ENCODE results near the gene ANO10. TPM values are rescaled to one million over a fixed set of nuclear protein-coding genes. Genes with fewer than 3 reads are reported as not detected.

ANO10 gene
- polyA plus RNA-seq, 1 donor from 2014 or later: 11.1 TPM

- Histone ChIP-seq H2AFZ (ENCODE audit: low read depth, low read length) (no peak overlapping the region), H3K79me2 (replicated peaks; ENCODE audit: insufficient read depth, low read length) (peaks cover 5% of the 10 kb centered on the region), H3F3A (ENCODE audit: insufficient read depth, low read length, poor library complexity, severe bottlenecking) (no peaks in the 10 kb centered on the region), H3K27ac (ENCODE audit: low read length) (no peak overlapping the region), H3K27me3 (ENCODE audit: insufficient read depth, low read depth, low read length) (no peaks in the 10 kb centered on the region), H4K20me1 (ENCODE audit: insufficient read depth) (no peaks in the 10 kb centered on the region), H3K9me3 (ENCODE audit: low read length) (no peaks in the 10 kb centered on the region), H3K36me3 (ENCODE audit: insufficient read depth, low read length) (no peaks in the 10 kb centered on the region), H3K4me2 (ENCODE audit: low read length) (no peak overlapping the region), H3K9ac (ENCODE audit: low read length) (no peak overlapping the region), H3K4me3 (ENCODE audit: low read length) (no peak overlapping the region), H3K9me2 (ENCODE audit: insufficient read depth, low read length) (no peaks in the 10 kb centered on the region)
- TF ChIP-seq CTCF (IDR thresholded peaks at IDR 0.05; ENCODE audit: poor library complexity, severe bottlenecking) (no peak), EZH2 (IDR thresholded peaks at IDR 0.05; ENCODE audit: borderline replicate concordance, insufficient read depth, low read length, poor library complexity, severe bottlenecking) (no peak), SMC3 (conservative IDR thresholded peaks at IDR 0.05; ENCODE audit: poor library complexity) (no peak), RAD21 (conservative IDR thresholded peaks at IDR 0.05) (no peak), MXI1 (conservative IDR thresholded peaks at IDR 0.05; ENCODE audit: poor library complexity, severe bottlenecking) (no peak), POLR2AphosphoS5 (IDR thresholded peaks at IDR 0.05) (no peak), EP300 (conservative IDR thresholded peaks at IDR 0.05; ENCODE audit: poor library complexity, severe bottlenecking) (no peak), TAF1 (IDR thresholded peaks at IDR 0.05; ENCODE audit: low read depth) (no peak)
- TF ChIP-seq, protein P1, sequence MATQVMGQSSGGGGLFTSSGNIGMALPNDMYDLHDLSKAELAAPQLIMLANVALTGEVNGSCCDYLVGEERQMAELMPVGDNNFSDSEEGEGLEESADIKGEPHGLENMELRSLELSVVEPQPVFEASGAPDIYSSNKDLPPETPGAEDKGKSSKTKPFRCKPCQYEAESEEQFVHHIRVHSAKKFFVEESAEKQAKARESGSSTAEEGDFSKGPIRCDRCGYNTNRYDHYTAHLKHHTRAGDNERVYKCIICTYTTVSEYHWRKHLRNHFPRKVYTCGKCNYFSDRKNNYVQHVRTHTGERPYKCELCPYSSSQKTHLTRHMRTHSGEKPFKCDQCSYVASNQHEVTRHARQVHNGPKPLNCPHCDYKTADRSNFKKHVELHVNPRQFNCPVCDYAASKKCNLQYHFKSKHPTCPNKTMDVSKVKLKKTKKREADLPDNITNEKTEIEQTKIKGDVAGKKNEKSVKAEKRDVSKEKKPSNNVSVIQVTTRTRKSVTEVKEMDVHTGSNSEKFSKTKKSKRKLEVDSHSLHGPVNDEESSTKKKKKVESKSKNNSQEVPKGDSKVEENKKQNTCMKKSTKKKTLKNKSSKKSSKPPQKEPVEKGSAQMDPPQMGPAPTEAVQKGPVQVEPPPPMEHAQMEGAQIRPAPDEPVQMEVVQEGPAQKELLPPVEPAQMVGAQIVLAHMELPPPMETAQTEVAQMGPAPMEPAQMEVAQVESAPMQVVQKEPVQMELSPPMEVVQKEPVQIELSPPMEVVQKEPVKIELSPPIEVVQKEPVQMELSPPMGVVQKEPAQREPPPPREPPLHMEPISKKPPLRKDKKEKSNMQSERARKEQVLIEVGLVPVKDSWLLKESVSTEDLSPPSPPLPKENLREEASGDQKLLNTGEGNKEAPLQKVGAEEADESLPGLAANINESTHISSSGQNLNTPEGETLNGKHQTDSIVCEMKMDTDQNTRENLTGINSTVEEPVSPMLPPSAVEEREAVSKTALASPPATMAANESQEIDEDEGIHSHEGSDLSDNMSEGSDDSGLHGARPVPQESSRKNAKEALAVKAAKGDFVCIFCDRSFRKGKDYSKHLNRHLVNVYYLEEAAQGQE (IDR thresholded peaks at IDR 0.05; ENCODE audit: borderline replicate concordance): no peak
Observed at GRCh38 chr3:43317461-43318316, 304.1 kb downstream of the ANO10 start.

GRCh38 chr3:43316783-43317460 is 304.9 kb downstream of the ANO10 start:
- Histone ChIP-seq H3K9me2 (ENCODE audit: insufficient read depth, low read length) (no peaks in the 10 kb centered on the region), H4K20me1 (ENCODE audit: insufficient read depth) (no peaks in the 10 kb centered on the region), H3K36me3 (ENCODE audit: insufficient read depth, low read length) (no peaks in the 10 kb centered on the region), H3K9me3 (ENCODE audit: low read length) (no peaks in the 10 kb centered on the region), H3K9ac (ENCODE audit: low read length) (no peak overlapping the region), H3F3A (ENCODE audit: insufficient read depth, low read length, poor library complexity, severe bottlenecking) (no peaks in the 10 kb centered on the region), H3K27ac (ENCODE audit: low read length) (no peak overlapping the region), H3K4me2 (ENCODE audit: low read length) (no peak overlapping the region), H3K79me2 (replicated peaks; ENCODE audit: insufficient read depth, low read length) (peaks cover 5% of the 10 kb centered on the region), H2AFZ (ENCODE audit: low read depth, low read length) (no peak overlapping the region), H3K27me3 (ENCODE audit: insufficient read depth, low read depth, low read length) (no peaks in the 10 kb centered on the region), H3K4me3 (ENCODE audit: low read length) (no peak overlapping the region)
- TF ChIP-seq SMC3 (conservative IDR thresholded peaks at IDR 0.05; ENCODE audit: poor library complexity): no peak
- TF ChIP-seq, protein P1 (IDR thresholded peaks at IDR 0.05; ENCODE audit: borderline replicate concordance): no peak
- TF ChIP-seq POLR2AphosphoS5 (IDR thresholded peaks at IDR 0.05): no peak

Data from neural cell (in vitro differentiated cells).